HG03521 (cell line): ENCODE results near the gene WDTC1.

ENCODE experiments used
- ATAC-seq: cut with Tn5 transposase; IDR thresholded peaks from one replicate; pipeline ENCODE4 v1.9.1; 2021; ENCODE audit warnings: mild to moderate bottlenecking, moderate library complexity; ENCODE audit not compliant: unreplicated experiment

The WDTC1 gene

GRCh38 chr1:27332536-27333281, 98.3 kb downstream of the WDTC1 start:
- no peak for ATAC-seq

- ATAC-seq, result no peak
These were observed 99.4 kb downstream of the WDTC1 start for GRCh38 chr1:27333717-27334279.

GRCh38 chr1:27335506-27336422, 101.3 kb downstream of the WDTC1 start:
- ATAC-seq, result no peak

GRCh38 chr1:27336756-27337155, 102.3 kb downstream of the WDTC1 start:
- ATAC-seq, result no peak

- ATAC-seq, result no peak
These were observed 104.3 kb downstream of the WDTC1 start for GRCh38 chr1:27338751-27339150.

GRCh38 chr1:27339213-27339612, 104.8 kb downstream of the WDTC1 start:
- ATAC-seq, result no peak

- no peak for ATAC-seq
These were observed 107.3 kb downstream of the WDTC1 start, which contains the start of gene SYTL1 for GRCh38 chr1:27341525-27342252. SYTL1 (plus strand) TSS chr1:27342022; CDS start chr1:27345335, 3,313 bp downstream.

- ATAC-seq, result no peak
These were observed 108.0 kb downstream of the WDTC1 start for GRCh38 chr1:27342391-27342777.

GRCh38 chr1:27342778-27343638, 108.6 kb downstream of the WDTC1 start:
- ATAC-seq, result no peak

GRCh38 chr1:27343639-27344025, 109.2 kb downstream of the WDTC1 start:
- ATAC-seq, result no peak

GRCh38 chr1:27345272-27345671, 110.8 kb downstream of the WDTC1 start:
- ATAC-seq, result no peak

- no peak for ATAC-seq
These were observed 111.9 kb downstream of the WDTC1 start for GRCh38 chr1:27346357-27346756.

GRCh38 chr1:27346991-27347624, 112.7 kb downstream of the WDTC1 start:
- ATAC-seq, result no peak

GRCh38 chr1:27348861-27349783, 114.7 kb downstream of the WDTC1 start:
- no peak for ATAC-seq

- no peak for ATAC-seq
These were observed 115.6 kb downstream of the WDTC1 start for GRCh38 chr1:27349784-27350662.

- ATAC-seq, result no peak
These were observed 116.5 kb downstream of the WDTC1 start for GRCh38 chr1:27350663-27351540.
